VCaP (cell line): ENCODE measurements around the gene ELMO1.

Source experiments
- H3K27ac ChIP-seq: fragments of 450-650 bp; 2 replicates; pipeline ENCODE4 v1.5.1; 2017
- CTCF ChIP-seq: fragments of 450-650 bp; conservative IDR thresholded peaks from 2 replicates; pipeline ENCODE4 v1.5.1; 2017; ENCODE audit warnings: mild to moderate bottlenecking, moderate library complexity

The ELMO1 gene

GRCh38 chr7:37408291-37409228 is 40.1 kb downstream of the ELMO1 start:
- no peak overlapping the region for H3K27ac ChIP-seq
- TF ChIP-seq CTCF: no peak

GRCh38 chr7:37405603-37406122 is 43.0 kb downstream of the ELMO1 start:
- no peak overlapping the region for H3K27ac ChIP-seq

GRCh38 chr7:37405128-37405527 is 43.5 kb downstream of the ELMO1 start:
- no peak for TF ChIP-seq CTCF
- no peak overlapping the region for H3K27ac ChIP-seq

More at GRCh38 chr7:37405603-37406122, 43.0 kb downstream of the ELMO1 start:
- no peak for TF ChIP-seq CTCF

GRCh38 chr7:37399876-37400421 is 48.7 kb downstream of the ELMO1 start:
- H3K27ac ChIP-seq: no peak overlapping the region
- no peak for TF ChIP-seq CTCF

GRCh38 chr7:37398403-37398802 is 50.3 kb downstream of the ELMO1 start:
- H3K27ac ChIP-seq: no peak overlapping the region
- no peak for TF ChIP-seq CTCF

GRCh38 chr7:37395618-37396259 is 52.9 kb downstream of the ELMO1 start:
- H3K27ac ChIP-seq: no peak overlapping the region
- TF ChIP-seq CTCF: no peak

- TF ChIP-seq CTCF: no peak
- no peak overlapping the region for H3K27ac ChIP-seq
Measured at GRCh38 chr7:37394158-37394557, 54.5 kb downstream of the ELMO1 start.
